ENCODE results near the gene HNRNPLL. TPM values are rescaled to one million over a fixed set of nuclear protein-coding genes. Genes with fewer than 3 reads are reported as not detected.

Gene HNRNPLL
- total and polyA plus RNA-seq, 2 of the 8 experiments (the other 6 are each of a cell fraction or from before 2014, with no cell fraction given) = 18.6 to 69.3 TPM

DNA sequence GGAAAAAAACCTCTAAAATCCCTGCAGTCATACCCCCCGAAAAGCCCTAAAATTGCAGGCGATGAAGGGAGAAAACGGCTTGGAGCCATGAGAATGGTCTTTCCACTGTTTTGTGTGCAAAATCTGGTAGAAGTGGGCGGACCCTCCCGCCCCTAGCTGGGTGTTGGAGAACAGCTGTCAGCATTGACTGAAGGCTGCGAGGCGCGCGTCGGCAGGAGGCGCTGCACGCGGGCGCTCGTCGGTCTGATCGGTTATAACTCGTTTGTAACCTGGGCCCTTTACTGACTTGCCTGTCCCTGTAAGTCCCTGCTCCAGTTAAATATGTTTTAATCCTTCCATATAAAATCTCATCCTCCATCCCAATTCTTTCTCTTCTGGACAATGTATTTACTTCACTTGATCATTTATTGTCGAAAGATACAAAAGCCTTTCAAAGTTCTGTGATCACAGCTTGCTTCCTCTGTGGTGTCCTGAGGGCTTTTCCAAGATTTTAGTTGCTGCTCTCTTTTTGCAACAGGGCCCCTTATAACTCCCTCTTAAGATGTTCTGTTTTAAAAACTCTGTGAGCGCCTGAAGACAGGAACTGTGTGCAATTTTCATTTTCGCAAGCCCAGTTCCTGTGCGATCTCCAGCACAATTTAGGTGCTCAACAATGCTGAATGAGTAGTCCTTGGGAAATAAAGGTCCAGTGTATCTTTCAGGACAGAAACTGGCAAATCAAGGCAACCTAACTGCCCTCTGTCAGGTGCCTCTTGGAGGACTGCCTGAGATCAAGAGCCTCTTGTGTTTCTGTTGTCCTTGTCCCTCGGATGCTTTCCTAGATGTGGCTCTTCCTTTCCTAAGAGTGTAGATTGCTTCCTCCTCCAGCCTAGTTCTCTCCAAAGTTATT, 918 bp upstream of the HNRNPLL start:
- H3K4me2 ChIP-seq (ENCODE audit: insufficient read depth in 1 of 2, low read depth in 2 of 2, low read length in 2 of 2) = peak overlapping the region; percentile 16 to 75
- CTCF ChIA-PET (ENCODE audit: partially characterized antibody) = interaction anchor here (0.9 to 14.3 kb wide), 21 partner anchors 9 to 137 kb away, joined by 3 to 119 read pairs (median 4); partner anchors contain the start of gene GALM
- no peak for TF ChIP-seq CHD2 (IDR thresholded peaks at IDR 0.05; ENCODE audit: low read length)
- TF ChIP-seq SIN3A (conservative IDR thresholded peaks at IDR 0.05 in 1 of 2, IDR thresholded peaks at IDR 0.05 in 1 of 2; ENCODE audit: low read depth in 1 of 2, low read length in 2 of 2) = peak; percentile 95 to 97
- no peak; the same call in 1 of the 2 replicates for TF ChIP-seq YY1 (IDR thresholded peaks at IDR 0.05; ENCODE audit: low read depth, low read length)
- TF ChIP-seq KDM1A (IDR thresholded peaks at IDR 0.05; ENCODE audit: borderline replicate concordance, low read length) = no peak
- TF ChIP-seq SP4 (IDR thresholded peaks at IDR 0.05; ENCODE audit: low read length) = 0 out of 2 replicates have a peak, but pooled peaks have one; percentile 56
- no peak for TF ChIP-seq EZH2 (IDR thresholded peaks at IDR 0.05; ENCODE audit: low read depth, low read length, severe bottlenecking)
- TF ChIP-seq, protein P1, sequence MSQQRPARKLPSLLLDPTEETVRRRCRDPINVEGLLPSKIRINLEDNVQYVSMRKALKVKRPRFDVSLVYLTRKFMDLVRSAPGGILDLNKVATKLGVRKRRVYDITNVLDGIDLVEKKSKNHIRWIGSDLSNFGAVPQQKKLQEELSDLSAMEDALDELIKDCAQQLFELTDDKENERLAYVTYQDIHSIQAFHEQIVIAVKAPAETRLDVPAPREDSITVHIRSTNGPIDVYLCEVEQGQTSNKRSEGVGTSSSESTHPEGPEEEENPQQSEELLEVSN (IDR thresholded peaks at IDR 0.05) = peak; percentile 74; the same call in 1 of the 2 replicates
- no peak for TF ChIP-seq NRF1 (IDR thresholded peaks at IDR 0.05; ENCODE audit: low read depth, low read length)
- no peak for TF ChIP-seq MAFK (IDR thresholded peaks at IDR 0.05; ENCODE audit: low read depth, low read length)
- no peak for TF ChIP-seq TEAD4 (IDR thresholded peaks at IDR 0.05; ENCODE audit: low read depth, low read length)

More for the DNA sequence above, 918 bp upstream of the HNRNPLL start:
- H3K23ac ChIP-seq (ENCODE audit: insufficient read length) = no peak overlapping the region
- H4K8ac ChIP-seq (ENCODE audit: extremely low read depth, insufficient read depth, low read length) = no peak overlapping the region
- no peak overlapping the region for H2AK5ac ChIP-seq (ENCODE audit: low read depth, low read length)
- H3K18ac ChIP-seq (ENCODE audit: extremely low read depth, low read length) = no peak overlapping the region
- POLR2A ChIA-PET (ENCODE audit: partially characterized antibody) = interaction anchor here (0.7 to 21.1 kb wide), 8 partner anchors 10 to 139 kb away, joined by 3 to 334 read pairs (median 4); partner anchors contain the start of gene SRSF7
- H4K91ac ChIP-seq (replicated peaks; ENCODE audit: insufficient read length, low read length) = no peak overlapping the region
- H4K20me1 ChIP-seq (replicated peaks in 1 of 2; ENCODE audit: control insufficient read depth in 1 of 2, insufficient read depth in 2 of 2, low read length in 2 of 2) = peaks cover 0 to 14% of the 10 kb centered on the region in 2 experiments
- 0 out of 2 replicates have a peak overlapping the region, but pooled peaks have one; percentile 37 for H2BK5ac ChIP-seq (ENCODE audit: low read depth, low read length)
- peak overlapping the region; percentile 80 to 94 (median 84) for H3K4me3 ChIP-seq (ENCODE audit: extremely low read depth in 1 of 4, insufficient read depth in 2 of 4, low read depth in 3 of 4, low read length in 4 of 4)
- H2BK120ac ChIP-seq (replicated peaks; ENCODE audit: low read depth, low read length) = no peak overlapping the region
- no peak overlapping the region for H3K56ac ChIP-seq (replicated peaks; ENCODE audit: insufficient read length, low read depth, low read length)
- peak; percentile 68 to 84 for DNase-seq (ENCODE audit: low read depth in 1 of 2, low spot score in 2 of 2)
- H2AFZ ChIP-seq (ENCODE audit: low read length) = peak overlapping the region; percentile 60
- H3K4me1 ChIP-seq (replicated peaks in 1 of 4; ENCODE audit: control insufficient read depth in 3 of 4, insufficient read depth in 4 of 4, low read length in 3 of 4) = peaks cover 0 to 4% (median 2%) of the 10 kb centered on the region in 4 experiments; a peak in 3 of 7 replicates
- no peaks in the 10 kb centered on the region for H3K79me1 ChIP-seq (ENCODE audit: low read depth, low read length)
- no peak overlapping the region for H3K4ac ChIP-seq (replicated peaks; ENCODE audit: insufficient read length, low read depth, low read length)
- H3K9ac ChIP-seq (replicated peaks in 1 of 4; ENCODE audit: extremely low read depth in 1 of 4, low read depth in 3 of 4, low read length in 3 of 4) = 0 out of 7 replicates have a peak overlapping the region, but pooled peaks of 2 of the 4 experiments have one; percentile 14 to 33
- H2BK12ac ChIP-seq (ENCODE audit: low read depth, low read length) = peak overlapping the region; percentile 22; the same call in 1 of the 2 replicates
- no peak overlapping the region for H4K5ac ChIP-seq (ENCODE audit: insufficient read length, low read depth, low read length)
- 0 out of 2 replicates have a peak overlapping the region, but pooled peaks have one; percentile 90 for H2BK15ac ChIP-seq (ENCODE audit: low read length)
- peaks cover 10 to 33% of the 10 kb centered on the region in 2 experiments for H3K79me2 ChIP-seq (ENCODE audit: control insufficient read depth in 1 of 2, insufficient read depth in 2 of 2, low read length in 2 of 2)
- 18% methylated on average over 23 of the region's 23 CpGs; no CpG with 5 or more reads in 1 of the 2 experiments for WGBS, 2 experiments (ENCODE audit: extremely low coverage in 1 of 2, insufficient coverage in 1 of 2, insufficient read length in 1 of 2, insufficient replicate concordance in 2 of 2, low coverage in 1 of 2, low lambda C conversion rate in 2 of 2, missing lambda C conversion rate in 1 of 2)
- H3K36me3 ChIP-seq (ENCODE audit: control insufficient read depth in 2 of 4, insufficient read depth in 4 of 4, low read length in 3 of 4) = no peaks in the 10 kb centered on the region
- peaks cover 4% of the 10 kb centered on the region; the same call in 1 of the 2 replicates for H3K23me2 ChIP-seq (ENCODE audit: low read depth, low read length)
- no peak overlapping the region for H3K27ac ChIP-seq (ENCODE audit: low read depth, low read length)
- no peaks in the 10 kb centered on the region for H3K27me3 ChIP-seq (replicated peaks in 1 of 4; ENCODE audit: control insufficient read depth in 3 of 4, extremely low read depth in 1 of 4, insufficient read depth in 3 of 4, low read length in 3 of 4)
- H2BK20ac ChIP-seq (ENCODE audit: low read length) = no peak overlapping the region
- no peak overlapping the region for H3K14ac ChIP-seq (ENCODE audit: insufficient read length)
- no peaks in the 10 kb centered on the region for H3K9me3 ChIP-seq (ENCODE audit: insufficient read depth in 2 of 2, low read depth in 1 of 2, low read length in 1 of 2)
- no peak for FAIRE-seq

Data from H1 (cell line).